ENCODE data around the gene TMEM127.
"Not testable (repeated sequence)": the region's sequence is repeated elsewhere in the genome, so short reads cannot be mapped to it uniquely, and the experiment has no call there.

The TMEM127 gene

DNA sequence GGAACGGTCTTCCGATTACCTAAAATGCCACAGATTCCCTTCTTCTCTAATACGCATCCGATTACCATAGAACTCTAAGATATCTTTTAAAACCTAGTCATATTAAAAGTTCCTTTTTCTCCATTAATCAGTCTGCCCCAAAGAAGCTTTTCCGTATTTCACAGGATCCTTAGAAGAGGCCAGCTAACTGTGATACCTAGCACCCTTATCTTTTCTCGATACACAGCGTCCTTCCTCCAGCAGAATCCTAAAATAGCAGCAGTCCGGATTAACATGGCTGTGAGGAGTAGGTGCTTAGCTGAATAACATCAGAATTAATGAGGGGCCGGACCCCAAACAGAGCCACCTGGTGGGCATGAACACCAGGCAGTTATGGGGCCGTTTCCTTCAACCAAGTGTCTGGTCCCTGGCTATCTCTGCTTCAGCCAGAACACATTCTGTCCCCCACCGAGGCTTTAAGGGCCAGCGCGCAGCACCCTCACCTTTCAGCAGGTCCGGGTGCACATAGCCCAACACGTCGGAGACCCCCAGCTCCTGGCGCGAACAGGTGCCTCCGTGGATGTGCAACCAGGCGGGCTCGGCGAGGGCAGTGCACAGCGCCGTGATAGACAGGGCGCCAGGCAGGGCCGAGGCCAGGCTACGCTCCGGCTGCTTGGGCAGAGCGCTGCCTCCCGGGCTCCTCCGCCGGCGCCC lies 995 bp downstream of the TMEM127 start:
- FAIRE-seq: no peak
- peak; percentile 48 for DNase-seq (ENCODE audit: insufficient read length, low spot score)

DNA sequence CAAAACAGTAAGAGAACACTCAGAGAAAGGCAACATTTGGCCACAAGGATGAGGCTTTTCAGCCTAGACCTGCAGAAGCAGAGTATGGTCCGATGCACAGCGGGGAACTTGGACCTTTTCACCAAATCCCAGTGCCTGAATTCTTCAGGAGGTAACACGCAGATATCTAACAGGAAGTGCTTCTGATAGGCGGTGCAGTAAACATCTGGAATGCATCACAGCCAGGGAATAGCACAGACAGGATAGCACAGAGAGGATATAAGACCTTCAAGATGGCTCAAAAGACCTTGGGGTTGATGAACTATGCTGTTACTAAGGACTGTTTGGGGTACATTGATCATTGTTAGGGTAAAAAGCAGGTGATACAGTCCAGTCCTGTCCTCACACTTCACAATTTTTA lies 1.7 kb downstream of the TMEM127 start:
- DNase-seq (ENCODE audit: insufficient read length, low spot score): no peak
- FAIRE-seq: no peak

DNA sequence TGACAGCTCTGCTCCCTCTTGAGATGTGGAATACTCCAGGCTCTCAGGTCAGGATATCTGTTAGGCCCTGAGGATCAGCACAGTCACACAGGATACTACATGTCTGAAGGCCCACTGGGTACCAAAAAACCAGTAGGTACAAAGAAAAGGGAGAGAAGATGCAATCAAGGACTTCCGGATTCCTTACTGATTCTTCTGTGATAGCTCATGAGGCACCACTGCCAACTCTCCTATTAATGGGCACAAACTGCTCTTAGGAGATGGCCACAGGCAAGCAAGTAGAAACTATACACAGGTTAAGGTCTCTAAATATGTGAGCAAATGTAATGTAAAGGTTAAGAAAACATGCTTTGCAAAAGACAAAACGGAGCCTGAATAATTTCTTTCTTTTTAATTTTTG lies 3.5 kb downstream of the TMEM127 start:
- FAIRE-seq: no peak
- no peak for DNase-seq (ENCODE audit: insufficient read length, low spot score)

DNA sequence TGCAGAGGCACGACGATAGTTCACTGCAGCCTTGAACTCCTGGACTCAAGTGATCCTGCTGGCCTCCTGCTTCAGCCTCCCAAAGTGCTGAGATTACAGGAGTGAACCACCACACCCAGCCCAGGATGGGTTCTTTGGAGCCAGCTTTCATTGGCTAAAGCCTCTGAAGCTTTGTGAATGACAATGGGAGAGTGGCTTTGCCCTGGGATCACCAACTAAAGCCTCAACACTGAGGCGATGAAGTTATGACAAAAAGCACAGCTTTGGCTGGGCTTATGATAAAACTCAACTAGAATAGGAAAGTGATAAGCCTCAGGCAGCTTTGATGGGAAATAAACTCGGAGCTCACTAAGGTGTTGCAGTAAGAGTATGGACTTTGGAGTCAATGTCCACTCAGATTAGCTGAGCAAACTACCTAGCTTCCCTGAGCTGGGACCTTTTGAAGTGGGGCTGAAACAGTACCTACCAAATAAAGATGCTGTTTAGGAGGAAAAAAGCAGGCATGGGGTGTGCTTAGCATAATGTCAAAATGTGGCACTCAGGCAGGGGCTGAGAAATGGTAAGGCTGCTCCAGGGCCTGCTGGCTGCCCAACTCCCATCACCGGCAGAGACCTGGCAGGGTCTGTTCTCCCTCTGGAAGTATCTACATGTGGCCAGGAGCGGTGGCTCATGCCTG lies 4.3 kb downstream of the TMEM127 start:
- no peak for DNase-seq (ENCODE audit: insufficient read length, low spot score)
- FAIRE-seq: no peak

DNA sequence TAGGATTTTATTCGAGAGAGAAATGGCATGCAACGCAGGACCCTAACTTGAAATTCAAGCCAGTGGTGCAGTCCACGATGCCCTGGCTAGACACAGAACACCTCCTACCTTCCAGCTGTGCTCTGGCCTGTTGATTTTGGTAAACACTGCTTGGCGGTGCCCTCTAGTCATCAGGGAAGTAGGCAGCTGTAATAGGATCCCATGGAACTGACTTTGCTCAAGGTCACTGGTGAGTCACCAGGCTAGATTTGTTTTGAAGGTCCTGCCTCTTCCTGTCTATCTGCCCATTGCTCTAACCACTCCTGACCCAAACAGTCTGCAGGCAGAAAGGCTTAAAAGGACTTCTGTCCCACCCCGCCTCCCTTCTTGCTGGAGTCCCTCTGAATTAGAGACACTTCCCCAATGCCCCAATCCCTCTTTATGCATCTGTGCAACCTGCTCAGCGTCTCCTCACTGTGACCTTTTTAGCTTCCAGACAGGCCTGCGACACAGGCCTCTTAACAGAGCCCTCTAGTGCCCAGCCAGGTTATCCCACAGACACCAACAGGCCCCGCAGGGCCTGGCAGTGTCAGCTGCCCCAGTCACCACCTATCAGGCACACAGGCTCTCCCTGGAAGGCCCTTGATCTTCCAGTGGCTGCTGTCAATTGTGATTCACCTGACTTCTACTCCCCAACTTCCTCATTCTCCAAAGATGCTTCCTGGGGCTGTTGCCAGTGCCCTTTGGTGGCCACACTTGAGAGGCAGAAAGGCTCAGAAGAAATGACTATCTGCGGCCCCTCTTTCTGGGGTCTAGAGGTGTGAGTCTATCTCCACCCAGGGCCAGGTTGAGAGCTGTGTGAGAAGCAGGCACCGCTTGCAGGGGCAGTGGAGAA lies 5.2 kb downstream of the TMEM127 start:
- DNase-seq (ENCODE audit: insufficient read length, low spot score): peak; percentile 43
- FAIRE-seq: no peak

DNA sequence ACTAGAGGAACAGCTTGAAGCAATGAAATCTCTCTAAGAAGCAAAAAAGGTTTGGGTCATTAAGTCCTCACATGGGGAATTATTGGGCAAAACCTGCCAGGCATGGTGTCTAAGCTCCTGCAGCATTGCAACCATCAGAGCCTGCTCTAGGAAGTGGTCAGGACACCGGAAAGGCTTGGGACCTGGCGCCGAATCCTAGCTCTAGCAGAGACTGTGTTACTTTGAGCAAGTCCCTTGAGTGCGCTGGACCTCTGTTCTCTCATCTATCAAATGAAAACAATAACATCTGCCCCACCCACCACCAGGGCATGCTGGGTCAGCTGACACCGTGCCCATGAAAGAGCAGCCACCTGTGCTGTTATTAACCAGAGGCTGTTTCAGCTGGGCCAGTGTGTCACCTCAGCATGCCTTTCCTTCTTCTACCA lies 6.3 kb downstream of the TMEM127 start:
- FAIRE-seq (no peak), DNase-seq (ENCODE audit: insufficient read length, low spot score) (no peak)

DNA sequence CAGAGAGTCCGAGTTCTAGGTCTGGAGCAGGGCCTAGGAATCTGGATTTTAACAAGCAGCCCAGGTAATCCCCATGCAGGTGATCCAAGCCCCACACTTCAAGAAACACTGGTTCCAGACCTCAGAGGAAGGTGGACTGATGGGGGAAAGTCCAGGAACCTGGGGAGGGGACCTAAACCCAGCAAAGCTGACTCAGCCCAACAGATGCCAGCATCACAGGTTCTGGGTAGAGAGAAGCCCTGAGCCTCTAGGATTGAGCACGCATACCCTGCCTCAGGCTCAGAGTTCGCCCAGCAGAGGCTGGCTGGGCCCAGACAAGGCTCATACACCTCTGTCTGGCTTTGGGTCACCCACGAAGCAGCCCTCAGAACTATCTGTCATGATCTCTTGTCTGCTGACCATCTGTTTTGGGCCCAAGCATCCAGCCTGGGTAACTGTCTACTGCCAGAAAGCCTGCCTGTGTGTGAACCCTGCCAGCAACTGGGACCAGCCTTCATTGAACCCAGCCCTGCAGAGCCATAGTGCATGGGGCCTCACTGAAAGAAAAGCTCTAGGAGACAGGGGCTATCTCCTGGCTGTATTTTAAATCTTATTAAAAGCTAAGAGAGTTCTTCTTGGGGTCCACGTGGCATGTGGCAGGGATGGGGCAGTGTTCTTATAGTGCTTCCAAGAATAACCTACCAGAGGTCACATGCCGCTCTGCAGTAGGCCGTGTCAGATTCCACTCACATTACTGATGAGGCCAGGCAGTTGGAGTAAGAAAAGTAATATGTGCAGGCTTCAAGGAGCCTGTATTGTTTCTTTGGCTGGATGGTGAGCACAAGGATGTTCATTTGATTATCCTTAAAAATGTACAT lies 7.4 kb downstream of the TMEM127 start:
- no peak for DNase-seq (ENCODE audit: insufficient read length, low spot score)
- no peak for FAIRE-seq

DNA sequence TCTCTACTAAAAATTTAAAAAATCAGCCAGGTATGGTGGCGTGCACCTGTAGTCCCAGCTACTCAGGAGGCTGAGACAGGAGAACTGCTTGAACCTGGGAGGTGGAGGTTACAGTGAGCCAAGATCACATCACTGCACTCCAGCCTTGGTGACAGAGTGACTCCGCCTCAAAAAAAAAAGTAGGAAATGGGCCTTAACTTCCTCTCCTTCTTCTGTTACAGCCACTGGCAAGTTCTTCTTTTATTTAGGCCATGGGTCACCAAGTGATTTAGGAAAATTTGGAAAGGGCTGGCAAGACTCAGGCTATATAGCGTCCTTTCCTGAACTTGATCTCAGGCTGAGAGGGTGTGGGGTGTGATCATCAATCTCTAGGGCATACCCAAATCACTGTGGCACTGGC lies 8.1 kb downstream of the TMEM127 start:
- not testable (repeated sequence) for FAIRE-seq; DNase-seq (ENCODE audit: insufficient read length, low spot score)

DNA sequence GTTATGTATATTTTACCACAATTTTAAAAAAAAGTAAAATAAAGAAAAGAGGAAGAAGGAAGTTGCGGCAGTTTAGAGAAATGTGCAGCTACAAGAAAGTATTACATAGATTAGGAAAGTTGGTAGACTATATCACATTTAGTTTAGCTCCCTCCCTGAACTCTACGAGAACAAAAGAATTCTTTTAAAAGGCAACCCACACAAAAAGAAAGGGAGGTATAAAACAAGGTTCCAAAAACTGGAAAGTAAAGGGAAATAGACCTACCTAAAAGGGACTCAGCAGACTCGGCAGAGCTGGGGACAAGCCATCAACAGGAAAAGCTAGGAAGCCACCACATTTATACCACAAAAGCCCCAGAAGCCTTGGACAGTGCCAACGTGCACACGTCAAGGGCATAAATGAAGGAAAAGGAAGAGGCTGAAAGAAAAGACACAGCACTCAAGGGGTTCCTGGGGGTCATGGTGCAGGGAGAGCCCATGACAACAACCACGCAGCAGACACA lies 9.1 kb downstream of the TMEM127 start:
- DNase-seq (ENCODE audit: insufficient read length, low spot score): no peak

DNA sequence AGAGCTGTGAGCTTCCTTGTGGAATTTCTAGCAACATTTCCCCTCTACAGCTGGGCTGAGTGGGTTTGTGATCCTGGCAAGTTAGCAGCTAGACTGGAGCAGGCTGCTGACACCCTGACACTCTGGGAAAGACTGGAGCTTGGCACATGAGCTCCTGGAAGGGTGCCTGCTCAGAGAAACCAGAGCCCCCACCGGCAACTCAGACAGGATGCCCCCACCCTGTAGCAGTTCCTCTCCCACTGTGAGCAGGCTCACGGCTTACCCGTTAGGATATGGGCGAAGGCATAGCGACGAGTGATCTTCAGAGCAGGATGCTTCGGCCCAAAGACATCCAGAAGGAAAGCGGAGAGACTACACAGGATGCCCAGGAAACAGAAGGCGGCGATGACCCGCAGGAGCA lies 11.2 kb downstream of the TMEM127 start:
- DNase-seq (ENCODE audit: insufficient read length, low spot score): no peak
- no peak for FAIRE-seq

More for the DNA sequence above, 9.1 kb downstream of the TMEM127 start:
- peak; percentile 58 for FAIRE-seq

DNA sequence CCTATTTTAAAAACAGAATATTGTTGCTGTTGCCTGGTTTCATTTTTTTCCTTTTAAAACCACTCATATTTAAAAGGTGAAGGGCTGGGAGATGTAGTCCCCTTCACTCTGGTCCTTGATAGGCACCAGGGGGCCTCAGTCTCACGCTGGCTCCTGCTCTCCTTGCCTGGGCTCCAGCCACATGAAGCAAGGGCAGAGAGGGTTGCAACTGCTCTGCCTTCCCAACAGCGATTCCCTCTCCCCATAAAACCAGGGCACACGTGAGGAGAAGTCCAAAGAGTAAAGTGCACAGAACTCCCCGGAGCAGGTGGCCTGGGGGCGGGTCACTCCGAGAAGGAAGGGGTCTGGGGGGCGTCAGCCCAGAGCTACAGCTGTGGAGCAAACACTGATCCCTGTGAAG lies 12.8 kb downstream of the TMEM127 start:
- no peak for DNase-seq (ENCODE audit: insufficient read length, low spot score)
- no peak for FAIRE-seq

DNA sequence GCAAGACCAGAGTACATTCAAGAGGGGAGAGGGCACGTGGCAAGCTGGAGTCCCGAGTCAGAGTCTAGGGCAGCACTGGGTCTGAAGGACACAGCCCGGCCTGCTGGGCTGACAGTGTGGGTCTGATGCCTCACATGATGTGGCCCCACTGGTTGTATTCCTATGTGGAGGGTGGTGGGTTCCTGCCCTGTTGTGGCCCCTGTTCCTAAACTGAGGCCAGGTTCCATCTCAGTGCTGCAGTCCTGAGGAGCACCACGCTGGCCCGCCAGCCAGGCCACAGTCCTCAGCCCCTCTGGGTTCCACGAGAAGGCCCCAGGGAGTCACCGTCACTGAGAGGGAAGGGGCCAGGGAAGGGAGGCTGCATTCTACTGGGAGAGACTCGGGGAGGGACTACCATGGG lies 13.3 kb downstream of the TMEM127 start:
- no peak for DNase-seq (ENCODE audit: insufficient read length, low spot score)
- FAIRE-seq: no peak

DNA sequence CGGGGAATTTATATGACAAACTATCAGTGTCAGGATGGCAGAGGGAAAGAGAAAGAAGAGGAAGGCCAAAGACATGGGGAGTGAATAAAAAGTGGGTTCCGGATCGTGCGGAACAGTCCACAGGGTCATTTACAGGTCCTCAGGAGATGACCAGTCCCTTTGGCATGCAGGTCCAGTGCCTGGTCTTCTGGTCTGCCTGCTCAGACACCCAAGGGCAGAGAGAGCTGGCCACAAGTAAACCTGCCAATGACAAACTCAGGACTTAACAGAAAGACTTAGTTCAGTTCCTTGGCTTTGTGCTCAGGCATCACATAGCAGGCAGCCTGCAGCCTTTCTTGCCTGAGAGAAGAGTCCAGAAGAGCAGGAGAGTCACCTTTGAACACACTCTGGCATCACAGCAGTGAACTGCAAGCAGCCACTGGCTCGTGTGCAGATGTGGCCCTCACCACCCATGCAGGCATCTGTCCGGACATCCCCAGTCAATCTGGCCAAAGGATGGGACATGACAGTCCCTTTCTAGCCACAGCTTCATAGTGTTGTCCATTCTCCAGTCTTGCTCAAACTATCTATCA lies 14.0 kb downstream of the TMEM127 start:
- FAIRE-seq: no peak

DNA sequence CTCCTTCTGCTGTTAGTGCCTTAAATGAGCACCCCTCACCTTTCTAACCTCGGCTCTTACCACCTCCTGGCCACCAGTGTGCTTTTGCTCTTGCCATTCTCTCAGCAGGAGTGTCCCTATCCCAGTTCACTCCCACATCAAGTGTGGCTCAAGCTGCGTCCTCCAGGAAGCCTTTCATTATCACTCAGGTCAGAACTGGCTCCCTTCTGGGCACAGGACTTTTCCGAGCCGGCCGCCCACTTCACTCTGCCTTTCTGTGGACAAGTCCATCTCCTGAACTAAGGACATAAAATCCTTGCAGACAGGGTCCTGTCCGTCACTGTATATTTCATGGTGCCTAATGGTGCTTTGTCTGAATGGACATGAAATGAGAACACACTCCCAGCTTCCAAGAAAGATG lies 15.6 kb downstream of the TMEM127 start:
- DNase-seq (ENCODE audit: insufficient read length, low spot score) (no peak), FAIRE-seq (no peak)

More for the DNA sequence above, 14.0 kb downstream of the TMEM127 start:
- DNase-seq (ENCODE audit: insufficient read length, low spot score): no peak

DNA sequence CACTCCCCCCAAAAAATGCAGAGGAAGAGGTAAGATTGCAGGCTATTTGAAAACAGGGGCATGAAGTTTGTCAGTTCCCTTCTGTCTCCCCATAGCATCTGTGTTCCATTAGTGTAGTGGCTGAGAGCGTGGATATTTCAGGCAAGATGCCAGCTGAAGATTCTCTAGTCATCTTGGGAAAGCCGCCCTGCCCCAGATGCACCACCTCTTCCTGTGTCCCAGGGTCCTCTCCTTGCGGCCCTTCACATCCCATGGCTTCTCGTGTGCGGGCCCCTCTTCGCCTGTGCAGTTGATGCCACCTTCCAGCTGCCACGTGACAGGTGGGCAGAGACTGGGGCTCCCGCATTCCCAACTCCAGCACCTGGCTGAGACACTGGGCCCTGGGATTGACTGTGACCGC lies 16.1 kb downstream of the TMEM127 start:
- no peak for DNase-seq (ENCODE audit: insufficient read length, low spot score)
- FAIRE-seq: no peak

DNA sequence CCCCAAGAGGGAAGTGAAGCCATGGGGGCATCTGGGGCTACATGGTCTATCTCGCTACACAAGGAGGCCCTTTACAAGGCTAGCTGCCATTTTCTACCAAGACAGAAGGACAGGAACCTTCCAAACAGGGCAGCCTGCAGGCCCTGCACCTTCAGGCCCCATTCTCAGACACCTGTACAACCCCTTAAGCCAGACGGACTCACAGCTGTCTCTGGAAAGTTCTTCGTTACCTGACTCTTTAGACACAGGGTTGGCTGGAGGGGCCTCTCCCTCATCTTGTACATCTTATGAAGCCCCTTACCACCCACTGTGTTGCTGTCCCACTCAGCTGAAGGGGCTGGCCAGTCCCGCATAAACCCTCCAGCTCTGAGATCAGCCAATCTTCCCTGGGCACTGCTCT lies 17.2 kb downstream of the TMEM127 start:
- no peak for DNase-seq (ENCODE audit: insufficient read length, low spot score)
- FAIRE-seq: no peak

DNA sequence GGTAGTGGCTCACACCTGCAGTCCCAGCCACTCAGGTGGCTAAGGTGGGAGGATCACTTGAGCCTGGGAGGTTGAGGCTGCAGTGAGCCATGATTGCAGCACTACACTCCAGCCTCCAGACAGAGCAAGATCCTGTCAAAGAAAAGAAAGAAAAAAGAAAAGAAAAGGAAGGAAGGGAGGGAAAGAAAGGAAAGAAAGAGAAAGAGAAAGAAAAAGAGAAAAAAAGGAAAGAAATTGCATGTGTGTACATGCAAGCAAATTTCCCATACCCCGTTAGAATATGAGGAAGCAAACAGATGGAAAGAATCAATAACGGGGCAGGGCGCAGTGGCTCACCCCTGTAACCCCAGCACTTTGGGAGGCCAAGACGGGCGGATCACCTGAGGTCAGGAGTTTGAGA lies 17.9 kb downstream of the TMEM127 start:
- DNase-seq (ENCODE audit: insufficient read length, low spot score): no peak
- no peak for FAIRE-seq

DNA sequence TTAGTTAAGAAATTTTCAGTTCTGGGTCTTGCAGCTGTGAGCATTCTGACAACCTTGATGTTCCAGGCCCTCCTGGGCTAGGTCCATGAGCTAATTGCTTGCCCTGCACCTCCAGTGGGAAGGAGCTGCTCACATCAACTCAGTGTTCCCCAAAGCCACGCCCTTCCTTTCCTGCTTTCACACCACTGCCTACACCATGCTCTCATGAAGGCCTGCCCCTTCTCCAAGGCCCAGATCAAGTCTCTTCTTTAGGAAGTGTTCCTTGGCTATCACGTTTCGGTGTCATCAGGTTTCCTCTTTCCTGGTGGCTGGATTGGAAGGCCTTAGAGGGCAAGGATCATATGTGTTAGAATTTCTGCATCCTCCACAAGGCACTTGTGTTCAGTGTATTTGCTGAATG lies 18.8 kb downstream of the TMEM127 start:
- FAIRE-seq: no peak
- DNase-seq (ENCODE audit: insufficient read length, low spot score): no peak

DNA sequence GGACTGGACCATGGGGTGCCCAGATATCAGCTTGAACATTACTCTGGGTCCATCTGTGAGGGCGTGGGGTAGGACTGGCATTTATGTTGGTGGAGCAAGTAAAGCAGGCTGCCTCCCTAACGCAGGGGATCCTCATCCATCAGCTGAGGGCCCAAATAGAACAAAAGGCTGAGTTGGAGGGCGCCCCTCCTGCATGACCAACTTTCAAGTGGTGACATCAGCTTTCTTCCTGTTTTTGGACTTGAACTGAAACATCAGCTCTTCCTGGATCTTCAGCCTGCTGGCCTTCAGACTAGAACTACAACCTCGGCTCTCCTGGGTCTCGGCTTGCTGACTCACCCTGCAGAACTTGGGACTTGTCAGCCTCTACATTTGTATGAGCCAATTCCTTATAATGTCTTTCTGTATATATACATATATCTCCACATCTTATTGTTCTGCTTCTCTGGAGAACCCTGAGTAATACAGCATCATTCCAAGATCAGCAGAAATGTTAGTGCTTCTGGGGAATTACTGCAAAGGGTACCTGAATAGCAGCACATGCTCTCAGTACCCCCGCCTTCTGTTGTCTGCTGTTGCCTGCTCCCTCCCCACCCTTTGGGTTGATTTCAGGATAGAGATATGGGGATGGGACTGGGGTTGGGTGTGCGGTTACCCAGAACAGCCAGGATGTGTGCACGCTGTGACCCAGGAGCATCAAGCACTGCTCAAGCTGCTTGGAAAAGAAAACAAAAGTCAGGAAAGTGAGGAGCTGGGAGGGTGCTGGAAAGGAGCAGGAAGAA lies 20.0 kb downstream of the TMEM127 start:
- FAIRE-seq: peak; percentile 54
- no peak for DNase-seq (ENCODE audit: insufficient read length, low spot score)
